ENCODE data around the gene ATXN1.

DNA sequence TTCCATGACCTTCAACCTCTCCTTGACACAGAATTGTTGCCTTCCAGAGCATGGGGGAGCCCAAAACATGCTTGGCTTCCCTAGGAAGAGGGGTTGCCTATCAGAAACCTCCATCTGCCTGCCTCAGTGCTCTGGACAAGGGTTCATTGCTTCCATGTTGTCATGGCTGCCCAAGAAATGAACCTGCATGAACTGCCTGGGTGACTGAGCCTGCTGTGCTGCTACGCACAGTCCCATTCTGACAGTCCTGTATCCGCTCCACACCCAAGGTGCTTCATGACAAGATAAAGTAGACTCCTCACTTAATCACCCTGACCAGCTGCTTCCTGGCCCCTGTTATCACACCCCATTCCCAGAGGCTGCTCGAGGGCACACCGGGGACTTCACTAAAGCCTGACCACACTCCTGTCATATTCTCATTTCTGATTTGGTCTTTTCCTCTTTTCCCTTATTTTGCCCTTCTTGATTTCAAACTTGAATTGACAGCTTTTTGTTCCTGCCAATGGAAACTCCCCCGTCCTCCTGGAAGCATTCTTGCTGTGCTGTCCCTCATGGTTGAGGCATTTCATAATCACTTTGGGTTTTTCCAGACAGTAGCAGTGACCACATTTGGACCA, 491.0 kb downstream of the ATXN1 start:
- TF ChIP-seq, protein P1, sequence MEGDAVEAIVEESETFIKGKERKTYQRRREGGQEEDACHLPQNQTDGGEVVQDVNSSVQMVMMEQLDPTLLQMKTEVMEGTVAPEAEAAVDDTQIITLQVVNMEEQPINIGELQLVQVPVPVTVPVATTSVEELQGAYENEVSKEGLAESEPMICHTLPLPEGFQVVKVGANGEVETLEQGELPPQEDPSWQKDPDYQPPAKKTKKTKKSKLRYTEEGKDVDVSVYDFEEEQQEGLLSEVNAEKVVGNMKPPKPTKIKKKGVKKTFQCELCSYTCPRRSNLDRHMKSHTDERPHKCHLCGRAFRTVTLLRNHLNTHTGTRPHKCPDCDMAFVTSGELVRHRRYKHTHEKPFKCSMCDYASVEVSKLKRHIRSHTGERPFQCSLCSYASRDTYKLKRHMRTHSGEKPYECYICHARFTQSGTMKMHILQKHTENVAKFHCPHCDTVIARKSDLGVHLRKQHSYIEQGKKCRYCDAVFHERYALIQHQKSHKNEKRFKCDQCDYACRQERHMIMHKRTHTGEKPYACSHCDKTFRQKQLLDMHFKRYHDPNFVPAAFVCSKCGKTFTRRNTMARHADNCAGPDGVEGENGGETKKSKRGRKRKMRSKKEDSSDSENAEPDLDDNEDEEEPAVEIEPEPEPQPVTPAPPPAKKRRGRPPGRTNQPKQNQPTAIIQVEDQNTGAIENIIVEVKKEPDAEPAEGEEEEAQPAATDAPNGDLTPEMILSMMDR (IDR thresholded peaks at IDR 0.05; ENCODE audit: low read depth, low read length), result no peak
- TF ChIP-seq EZH2phosphoT487 (IDR thresholded peaks at IDR 0.05; ENCODE audit: low read depth), result no peak
